Natural killer cell (primary cell): ENCODE data around the gene RPS27L. TPM values are rescaled to one million over a fixed set of nuclear protein-coding genes. Genes with fewer than 3 reads are reported as not detected.
"Not testable (repeated sequence)": the region's sequence is repeated elsewhere in the genome, so short reads cannot be mapped to it uniquely, and the experiment has no call there.

Experiments used
- ATAC-seq, 3 donors: fragments of 150-1000 bp in 2 of 3; fragments of 200-7000 bp in 1 of 3; cut with Tn5 transposase; 1 replicate in 1 of 3; 2 replicates in 2 of 3; pipeline ENCODE4 v1.10.0; 2021; ENCODE audit warnings: mild to moderate bottlenecking in 2 of 3, moderate library complexity in 2 of 3
- DNase-seq, 2 donors: peaks; one replicate each; pipeline versions ENCODE4 v3.0.0 to v3.0.0-alpha.2; 2013 to 2021; ENCODE audit warnings: mixed read lengths in 1 of 2
- H3K27ac ChIP-seq: one replicate; pipeline ENCODE4 v1.5.1; 2013; ENCODE audit warnings: mild to moderate bottlenecking, low read length
- H3K27me3 ChIP-seq: one replicate; pipeline ENCODE4 v1.6.1; 2013; ENCODE audit warnings: low read length; ENCODE audit not compliant: control insufficient read depth, insufficient read depth
- H3K36me3 ChIP-seq: one replicate; pipeline ENCODE4 v1.6.1; 2013; ENCODE audit warnings: low read length; ENCODE audit not compliant: control insufficient read depth, insufficient read depth
- H3K4me1 ChIP-seq: one replicate; pipeline ENCODE4 v1.6.1; 2013; ENCODE audit warnings: low read length; ENCODE audit not compliant: control insufficient read depth, insufficient read depth
- H3K4me3 ChIP-seq: one replicate; pipeline ENCODE4 v1.5.1; 2013; ENCODE audit warnings: low read length
- H3K9me3 ChIP-seq: one replicate; pipeline ENCODE4 v1.6.1; 2013; ENCODE audit warnings: low read length; ENCODE audit not compliant: control insufficient read depth, insufficient read depth
- H3K27ac Mint-ChIP-seq, 2 donors: one replicate each; pipeline ENCODE4 v1.8.0; 2022; ENCODE audit warnings: mild to moderate bottlenecking in 2 of 2, mixed read lengths in 2 of 2, moderate library complexity in 1 of 2
- H3K27me3 Mint-ChIP-seq, 2 donors: one replicate each; pipeline ENCODE4 v1.8.0; 2022; ENCODE audit warnings: low read depth in 2 of 2, mixed read lengths in 2 of 2
- H3K36me3 Mint-ChIP-seq: one replicate; pipeline ENCODE4 v1.8.0; 2022; ENCODE audit warnings: mixed read lengths
- H3K4me1 Mint-ChIP-seq, 2 donors: one replicate each; pipeline ENCODE4 v1.8.0; 2022; ENCODE audit warnings: mixed read lengths in 2 of 2
- H3K4me3 Mint-ChIP-seq: one replicate; pipeline ENCODE4 v1.8.0; 2022; ENCODE audit warnings: mild to moderate bottlenecking, moderate library complexity, mixed read lengths
- H3K9me3 Mint-ChIP-seq, 2 donors: one replicate each; pipeline ENCODE4 v1.8.0; 2022; ENCODE audit warnings: mixed read lengths in 2 of 2
- CTCF ChIP-seq: fragments of 200-600 bp; IDR thresholded peaks from one replicate; pipeline ENCODE4 v1.8.0; 2022; ENCODE audit warnings: antibody characterized with exemption
- WGBS: methylation state at CpG from one replicate; pipeline ENCODE4 v1.1.7; 2013; ENCODE audit warnings: missing lambda C conversion rate; ENCODE audit not compliant: insufficient coverage; 5-methylcytosine and 5-hydroxymethylcytosine counted together
- intact Hi-C: fragments of 100-400 bp; cut with micrococcal nuclease; formaldehyde crosslinking; loops from one replicate; pipeline ENCODE4 v1.14.2; 2022
- total RNA-seq, 4 donors: library from RNA; stranded (reverse); fragments of 120-200 nt in 1 of 4; gene quantifications; one replicate each; pipeline versions ENCODE4 v1.2.3 to v1.2.4, GENCODE V29; 2013 to 2022

Gene RPS27L
- total RNA-seq, 3 donors from 2014 or later (not counting 1 experiment from before 2014, with no cell fraction given): 50.4 to 63.3 (median 52.2) TPM

- H3K27me3 Mint-ChIP-seq: peaks cover 10 to 11% of the 10 kb centered on the region in 2 donors
- ATAC-seq (no peak), DNase-seq (no peak)
- H3K4me3 ChIP-seq: no peak overlapping the region
- H3K27me3 ChIP-seq: no peaks in the 10 kb centered on the region
- H3K9me3 ChIP-seq: no peaks in the 10 kb centered on the region
- TF ChIP-seq CTCF: no peak
- H3K27ac ChIP-seq: no peak overlapping the region
- H3K4me3 Mint-ChIP-seq: no peak overlapping the region
- 87% methylated on average over 2 of the region's 2 CpGs for WGBS
- no peaks in the 10 kb centered on the region for H3K4me1 ChIP-seq
- H3K36me3 ChIP-seq: no peaks in the 10 kb centered on the region
- H3K9me3 Mint-ChIP-seq: no peaks in the 10 kb centered on the region
- no peak overlapping the region for H3K27ac Mint-ChIP-seq
- H3K4me1 Mint-ChIP-seq: peaks cover 6 to 10% of the 10 kb centered on the region in 2 donors
- intact Hi-C loops: no loop called here
- H3K36me3 Mint-ChIP-seq: no peaks in the 10 kb centered on the region
Measured at GRCh38 chr15:63109498-63109897, 47.8 kb downstream of the RPS27L start.

- no peak overlapping the region for H3K4me3 Mint-ChIP-seq
- H3K27ac Mint-ChIP-seq: no peak overlapping the region
- H3K36me3 ChIP-seq: no peaks in the 10 kb centered on the region
- H3K36me3 Mint-ChIP-seq: no peaks in the 10 kb centered on the region
- no peak overlapping the region for H3K27ac ChIP-seq
- peaks cover 11 to 13% of the 10 kb centered on the region in 2 donors for H3K27me3 Mint-ChIP-seq
- no peaks in the 10 kb centered on the region for H3K9me3 Mint-ChIP-seq
- H3K4me1 Mint-ChIP-seq: peaks cover 6 to 14% of the 10 kb centered on the region in 2 donors
- no peak for DNase-seq
- no peaks in the 10 kb centered on the region for H3K27me3 ChIP-seq
- 83% methylated on average over 7 of the region's 9 CpGs for WGBS
- TF ChIP-seq CTCF: no peak
- H3K4me3 ChIP-seq: no peak overlapping the region
- H3K4me1 ChIP-seq: no peaks in the 10 kb centered on the region
- no peak for ATAC-seq
- intact Hi-C loops: no loop called here
- H3K9me3 ChIP-seq: no peaks in the 10 kb centered on the region
Measured at GRCh38 chr15:63107895-63108546, 49.3 kb downstream of the RPS27L start.

GRCh38 chr15:63105354-63105753, 51.9 kb downstream of the RPS27L start:
- H3K9me3 ChIP-seq, H3K36me3 Mint-ChIP-seq, H3K27me3 ChIP-seq, H3K9me3 Mint-ChIP-seq, intact Hi-C loops, H3K4me3 ChIP-seq, DNase-seq, H3K4me1 ChIP-seq, H3K27ac ChIP-seq, H3K36me3 ChIP-seq: not testable (repeated sequence)
- Mint-ChIP-seq H3K4me3 (peak overlapping the region; percentile 77), H3K27me3 (peaks cover 11 to 13% of the 10 kb centered on the region in 2 donors), H3K4me1 (peaks cover 6 to 15% of the 10 kb centered on the region in 2 donors), H3K27ac (peak overlapping the region; percentile 50 to 81)
- peak; percentile 10 to 72 (median 68) for ATAC-seq
- WGBS: 59% methylated on average over 8 of the region's 8 CpGs

GRCh38 chr15:63104727-63105126, 52.5 kb downstream of the RPS27L start:
- peaks cover 6 to 15% of the 10 kb centered on the region in 2 donors for H3K4me1 Mint-ChIP-seq
- H3K36me3 Mint-ChIP-seq: no peaks in the 10 kb centered on the region
- H3K27me3 Mint-ChIP-seq: peaks cover 11 to 14% of the 10 kb centered on the region in 2 donors
- TF ChIP-seq CTCF: no peak
- no peaks in the 10 kb centered on the region for H3K36me3 ChIP-seq
- intact Hi-C loops: no loop called here
- no peaks in the 10 kb centered on the region for H3K27me3 ChIP-seq
- peak overlapping the region; percentile 50 to 81 for H3K27ac Mint-ChIP-seq
- no peak for DNase-seq
- no peak overlapping the region for H3K27ac ChIP-seq
- no peaks in the 10 kb centered on the region for H3K9me3 Mint-ChIP-seq
- WGBS: 52% methylated on average over 7 of the region's 7 CpGs
- ATAC-seq: peak in 2 of 3 donors; percentile 49 to 52
- no peaks in the 10 kb centered on the region for H3K9me3 ChIP-seq
- H3K4me3 ChIP-seq: no peak overlapping the region
- peak overlapping the region; percentile 77 for H3K4me3 Mint-ChIP-seq
- H3K4me1 ChIP-seq: no peaks in the 10 kb centered on the region
